HEK293T (cell line): Measurements from ENCODE around the gene DVL3.

Experiments
- ARNT ChIP-seq: fragments of 450-650 bp; IDR thresholded peaks from 2 replicates; pipeline ENCODE4 v1.6.1; 2017; ENCODE audit warnings: mild to moderate bottlenecking
- BHLHE40 ChIP-seq: fragments of 450-650 bp; IDR thresholded peaks from 2 replicates; pipeline ENCODE4 v1.6.1; 2016; ENCODE audit warnings: mild to moderate bottlenecking, moderate library complexity, borderline replicate concordance
- ELF4 ChIP-seq: fragments of 450-650 bp; IDR thresholded peaks from 2 replicates; pipeline ENCODE4 v1.6.1; 2017; ENCODE audit warnings: antibody characterized with exemption
- FOXA1 ChIP-seq: fragments of 450-650 bp; IDR thresholded peaks from 2 replicates; pipeline ENCODE4 v1.6.1; 2016; ENCODE audit warnings: mild to moderate bottlenecking
- FOXK2 ChIP-seq: fragments of 450-650 bp; IDR thresholded peaks from 2 replicates; pipeline ENCODE4 v1.6.1; 2016; ENCODE audit warnings: mild to moderate bottlenecking
- FOXM1 ChIP-seq: fragments of 450-650 bp; IDR thresholded peaks from 2 replicates; pipeline ENCODE4 v1.6.1; 2017; ENCODE audit warnings: mild to moderate bottlenecking, borderline replicate concordance
- HDGF ChIP-seq: fragments of 450-650 bp; IDR thresholded peaks from 2 replicates; pipeline ENCODE4 v1.6.1; 2017; ENCODE audit warnings: antibody characterized with exemption, borderline replicate concordance
- L3MBTL2 ChIP-seq: fragments of 450-650 bp; conservative IDR thresholded peaks from 2 replicates; pipeline ENCODE4 v1.6.1; 2016; ENCODE audit warnings: mild to moderate bottlenecking
- SP1 ChIP-seq: fragments of 450-650 bp; IDR thresholded peaks from 2 replicates; pipeline ENCODE4 v1.6.1; 2017
- SUZ12 ChIP-seq: fragments of 450-650 bp; IDR thresholded peaks from 2 replicates; pipeline ENCODE4 v1.6.1; 2016; ENCODE audit warnings: mild to moderate bottlenecking
- TARDBP ChIP-seq: fragments of 450-650 bp; IDR thresholded peaks from 2 replicates; pipeline ENCODE4 v1.6.1; 2016

DNA sequence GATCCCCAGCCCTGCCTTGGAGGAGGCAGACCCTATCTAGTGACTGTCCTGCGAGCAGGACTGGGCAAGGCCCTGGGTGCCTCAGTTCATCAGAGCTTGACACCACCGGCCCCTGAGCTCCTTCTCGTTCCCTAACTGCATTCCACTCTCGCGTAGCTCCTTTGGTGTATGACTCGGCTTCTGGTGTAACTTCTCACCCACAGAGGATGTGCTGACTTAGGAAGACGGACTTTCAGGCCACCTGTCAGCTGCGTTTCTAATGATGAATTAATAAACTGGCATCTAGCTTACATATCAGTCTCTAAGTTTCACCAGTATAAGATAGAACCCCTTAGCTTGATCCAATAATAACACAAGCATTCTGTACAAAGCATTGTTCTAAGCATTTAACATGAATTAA lies 48.3 kb downstream of the DVL3 start:
- TF ChIP-seq SUZ12 (no peak), FOXM1 (no peak), BHLHE40 (no peak), TARDBP (no peak), FOXA1 (no peak), ELF4 (no peak), FOXK2 (no peak), L3MBTL2 (no peak), SP1 (no peak), ARNT (no peak), HDGF (no peak)
